HepG2 (cell line): ENCODE results near the gene CDKN2C. TPM values are rescaled to one million over a fixed set of nuclear protein-coding genes. Genes with fewer than 3 reads are reported as not detected.
A peak's percentile ranks its signal among the peaks of the same experiment; 100 is the strongest.

Experiments used
- ATAC-seq: fragments of 200-7000 bp; cut with Tn5 transposase; 3 replicates; pipeline ENCODE4 v1.9.1; 2020; ENCODE audit warnings: mild to moderate bottlenecking, moderate library complexity
- BruUV-seq: library from RNA; stranded (reverse); fragments of 400-500 nt; replicated peaks from 2 replicates; lab custom pipeline; 2021; lab: Mats Ljungman, UMichigan
- CTCF ChIA-PET: fragments of 300-600 bp; formaldehyde crosslinking; extraction: SDS; loops from one replicate; lab custom pipeline; 2021; ENCODE audit warnings: low total read pairs, inconsistent platforms, low intra/inter-chr PET ratio; lab: Yijun Ruan, JAX
- POLR2A ChIA-PET: fragments of 350-600 bp; sonication (Branson Sonifier 250); formaldehyde crosslinking; loops from one replicate; lab custom pipeline; 2020; ENCODE audit warnings: antibody characterized with exemption, inconsistent platforms; lab: Yijun Ruan, JAX
- DNase-seq: peaks from one replicate; pipeline ENCODE4 v3.0.0-alpha.2; 2015; ENCODE audit warnings: low spot score
- FAIRE-seq: peaks from 3 replicates; lab custom pipeline; 2011; peaks lifted over from hg19 to GRCh38; lab: Jason Lieb, UNC
- H2AFZ ChIP-seq: one replicate; pipeline ENCODE4 v1.6.1; 2011; ENCODE audit warnings: low read length, inconsistent platforms
- H3K27ac ChIP-seq: fragments of 300-600 bp; 3 replicates; pipeline ENCODE4 v1.8.0; 2011; ENCODE audit warnings: mixed run types, mild to moderate bottlenecking, mixed read lengths, low read length, inconsistent platforms; ENCODE audit not compliant: insufficient read depth; ENCODE audit errors: extremely low read length
- H3K27me3 ChIP-seq, 2 experiments: fragments of 200-600 bp in 1 of 2; 2 replicates in 1 of 2; 3 replicates in 1 of 2; pipeline versions ENCODE4 v1.6.0 to v1.8.0; 2011; ENCODE audit warnings: low read length in 2 of 2, mild to moderate bottlenecking in 2 of 2, moderate library complexity in 2 of 2, inconsistent platforms in 1 of 2; ENCODE audit not compliant: insufficient read depth in 2 of 2, control insufficient read depth in 1 of 2
- H3K36me3 ChIP-seq, 2 experiments: fragments of 200-600 bp in 1 of 2; replicated peaks in 1 of 2; 2 replicates in 1 of 2; 3 replicates in 1 of 2; pipeline versions ENCODE4 v1.5.1 to v1.8.0; 2011; ENCODE audit warnings: low read length in 2 of 2, inconsistent platforms in 1 of 2; ENCODE audit not compliant: insufficient read depth in 2 of 2, control insufficient read depth in 1 of 2
- H3K4me1 ChIP-seq: 2 replicates; pipeline ENCODE4 v1.5.1; 2012; ENCODE audit warnings: low read length, inconsistent platforms; ENCODE audit not compliant: insufficient read depth
- H3K4me2 ChIP-seq: 2 replicates; pipeline ENCODE4 v1.6.0; 2011; ENCODE audit warnings: low read depth, low read length, inconsistent platforms
- H3K4me3 ChIP-seq, 3 experiments: fragments of 200-600 bp in 1 of 3; sonication (generic), shearing (Covaris generic) in 1 of 3; replicated peaks in 1 of 3; 2 replicates each; pipeline ENCODE4 v1.5.1; 2011 to 2016; ENCODE audit warnings: low read length in 3 of 3, inconsistent platforms in 2 of 3, low read depth in 2 of 3, mild to moderate bottlenecking in 2 of 3, control low read depth in 1 of 3, mixed read lengths in 1 of 3; ENCODE audit not compliant: insufficient read depth in 1 of 3
- H3K79me2 ChIP-seq: one replicate; pipeline ENCODE4 v1.6.1; 2011; ENCODE audit warnings: low read length, inconsistent platforms; ENCODE audit not compliant: insufficient read depth
- H3K9ac ChIP-seq: 2 replicates; pipeline ENCODE4 v1.6.0; 2011; ENCODE audit warnings: mild to moderate bottlenecking, low read depth, low read length, inconsistent platforms; ENCODE audit not compliant: insufficient read depth
- H3K9me3 ChIP-seq: 2 replicates; pipeline ENCODE4 v1.5.1; 2012; ENCODE audit warnings: mild to moderate bottlenecking, low read length
- H4K20me1 ChIP-seq: 2 replicates; pipeline ENCODE4 v1.6.0; 2011; ENCODE audit warnings: inconsistent platforms, mild to moderate bottlenecking, low read length, moderate library complexity; ENCODE audit not compliant: insufficient read depth
- HDAC2 ChIP-seq: sonication (generic); formaldehyde crosslinking; IDR thresholded peaks from 2 replicates; pipeline ENCODE4 v1.4.0; 2020; ENCODE audit warnings: missing genetic modification reagents
- HNF4A ChIP-seq: sonication (generic); formaldehyde crosslinking; IDR thresholded peaks from 2 replicates; pipeline ENCODE4 v1.4.0; 2020; ENCODE audit warnings: missing genetic modification reagents
- MTA1 ChIP-seq: sonication (generic); formaldehyde crosslinking; IDR thresholded peaks from 2 replicates; pipeline ENCODE4 v1.4.0; 2020; ENCODE audit warnings: missing genetic modification reagents, mild to moderate bottlenecking, borderline replicate concordance
- NBN ChIP-seq: fragments of 450-650 bp; conservative IDR thresholded peaks from 2 replicates; pipeline ENCODE4 v1.6.1; 2017
- RAD21 ChIP-seq: fragments of 450-650 bp; formaldehyde crosslinking; IDR thresholded peaks from 2 replicates; pipeline ENCODE4 v1.5.0; 2020; ENCODE audit warnings: mild to moderate bottlenecking
- SMAD9 ChIP-seq: sonication (generic); formaldehyde crosslinking; IDR thresholded peaks from 2 replicates; pipeline ENCODE4 v1.5.1; 2020; ENCODE audit warnings: mild to moderate bottlenecking, missing genetic modification reagents
- ZBTB49 ChIP-seq: sonication (generic); formaldehyde crosslinking; IDR thresholded peaks from 2 replicates; pipeline ENCODE4 v1.4.0; 2020; ENCODE audit warnings: missing genetic modification reagents, borderline replicate concordance
- ZKSCAN8 ChIP-seq: IDR thresholded peaks from 2 replicates; pipeline ENCODE4 v1.6.1; 2016; ENCODE audit warnings: borderline replicate concordance, missing genetic modification reagents, missing compliant biosample characterization
- ZNF101 ChIP-seq: sonication (generic); formaldehyde crosslinking; IDR thresholded peaks from 2 replicates; pipeline ENCODE4 v1.4.0; 2020; ENCODE audit warnings: mild to moderate bottlenecking, low read depth, missing genetic modification reagents, borderline replicate concordance
- ZNF24 ChIP-seq: fragments of 450-650 bp; IDR thresholded peaks from 2 replicates; pipeline ENCODE4 v1.6.1; 2017; ENCODE audit warnings: antibody characterized with exemption, mild to moderate bottlenecking
- ZNF646 ChIP-seq: sonication (generic); formaldehyde crosslinking; IDR thresholded peaks from 2 replicates; pipeline ENCODE4 v1.9.0; 2021; ENCODE audit warnings: mild to moderate bottlenecking, missing genetic modification reagents
- ZNF749 ChIP-seq: sonication (generic); formaldehyde crosslinking; IDR thresholded peaks from 2 replicates; pipeline ENCODE4 v1.8.0; 2022; ENCODE audit warnings: mild to moderate bottlenecking, missing genetic modification reagents, moderate library complexity, borderline replicate concordance
- ZNF839 ChIP-seq: sonication (generic); formaldehyde crosslinking; IDR thresholded peaks from 2 replicates; pipeline ENCODE4 v1.4.0; 2020; ENCODE audit warnings: missing genetic modification reagents, mild to moderate bottlenecking, borderline replicate concordance
- WGBS: methylation state at CpG from one replicate; pipeline ENCODE4 v1.1.6; 2017; ENCODE audit warnings: low lambda C conversion rate; 5-methylcytosine and 5-hydroxymethylcytosine counted together
- in situ Hi-C: cut with HindIII; loops from 2 replicates; pipeline ENCODE4 v1.10.0; 2017; ENCODE audit warnings: low pct_unique_long_range_greater_than_20kb; ENCODE audit not compliant: extremely low pct_ligation_motif_present
- intact Hi-C: fragments of 100-400 bp; cut with micrococcal nuclease; formaldehyde crosslinking; loops from one replicate; pipeline ENCODE4 v1.10.0; 2022; ENCODE audit not compliant: unreplicated experiment
- polyA plus RNA-seq, 8 experiments: library from polyadenylated mRNA; depleted of rRNA in 3 of 8; stranded (reverse) in 7 of 8; unstranded in 1 of 8; fragments of >200 nt; fragmentation: Illumina TruSeq in 4 of 8; extraction: Trizol in 4 of 8; gene quantifications; 2 replicates each; pipeline versions ENCODE4 v1.2.1 to v1.2.3, GENCODE V29; 2011 to 2016; ENCODE audit warnings: low read depth in 4 of 8, missing spikeins in 1 of 8, mixed read lengths in 1 of 8; ENCODE audit not compliant: insufficient read depth in 1 of 8
- total RNA-seq, 5 experiments: library from RNA; depleted of rRNA; stranded (reverse); fragments of >200 nt; fragmentation: Illumina TruSeq; extraction: Trizol; gene quantifications; 2 replicates each; pipeline ENCODE4 v1.2.3, GENCODE V29; 2016; ENCODE audit warnings: low read depth in 1 of 5

CDKN2C gene
- total and polyA plus RNA-seq, 2 of the 13 experiments (the other 11 are each of a cell fraction or from before 2014, with no cell fraction given) = 7.8 to 13.7 TPM

- TF ChIP-seq HDAC2 = peak; percentile 74
- peak; percentile 62; the same call in 1 of the 2 replicates for TF ChIP-seq ZKSCAN8 (CRISPR knock-in tag)
Measured at GRCh38 chr1:50959913-50960844, 9.9 kb upstream of the CDKN2C start, which contains the start of gene FAF1 (continued).

GRCh38 chr1:50964863-50965262 is 5.2 kb upstream of the CDKN2C start:
- DNase-seq (no peak), FAIRE-seq (no peak), ATAC-seq (no peak)
- POLR2A ChIA-PET = no interaction called here
- Histone ChIP-seq H3K4me3 (no peak overlapping the region), H2AFZ (no peak overlapping the region), H3K9ac (no peak overlapping the region), H3K27ac (no peak overlapping the region), H3K79me2 (peaks cover 10% of the 10 kb centered on the region), H3K27me3 (no peaks in the 10 kb centered on the region; a peak in 1 of 5 replicates), H3K36me3 (no peaks in the 10 kb centered on the region), H3K4me1 (peaks cover 6% of the 10 kb centered on the region; the same call in 1 of the 2 replicates), H3K9me3 (no peaks in the 10 kb centered on the region), H3K4me2 (no peak overlapping the region), H4K20me1 (no peaks in the 10 kb centered on the region)
- CTCF ChIA-PET = no interaction called here
- in situ Hi-C loops = no loop called here
- no TSS peak for BruUV-seq
- intact Hi-C loops = no loop called here
- WGBS = 92% methylated on average over 11 of the region's 11 CpGs
- TF ChIP-seq ZNF839 (CRISPR knock-in tag) (no peak), NBN (no peak), ZNF749 (no peak), SMAD9 (CRISPR knock-in tag) (no peak), HNF4A (no peak), ZNF646 (CRISPR knock-in tag) (no peak), ZNF101 (no peak), RAD21 (CRISPR knock-in tag) (no peak), ZNF24 (no peak), ZBTB49 (CRISPR knock-in tag) (no peak), MTA1 (CRISPR knock-in tag) (no peak)
